MG63 (cell line): ENCODE results near the gene OVOL2. TPM values are rescaled to one million over a fixed set of nuclear protein-coding genes. Genes with fewer than 3 reads are reported as not detected.
"Not testable (repeated sequence)": the region's sequence is repeated elsewhere in the genome, so short reads cannot be mapped to it uniquely, and the experiment has no call there.

Experiments used
- DNase-seq: peaks from one replicate; pipeline ENCODE4 v3.0.0-alpha.2; 2020
- H3K27me3 ChIP-seq: fragments of 250-450 bp; sonication (Bioruptor Pico); 2 replicates; pipeline ENCODE4 v1.5.1; 2020; ENCODE audit warnings: mild to moderate bottlenecking, moderate library complexity
- H3K36me3 ChIP-seq: fragments of 250-450 bp; sonication (Bioruptor Pico); 2 replicates; pipeline ENCODE4 v1.5.1; 2020; ENCODE audit warnings: mild to moderate bottlenecking, moderate library complexity
- H3K4me3 ChIP-seq: fragments of 250-450 bp; sonication (Bioruptor Pico); 2 replicates; pipeline ENCODE4 v1.5.1; 2020; ENCODE audit warnings: mild to moderate bottlenecking, moderate library complexity
- H3K9me3 ChIP-seq: fragments of 250-450 bp; sonication (Bioruptor Pico); 2 replicates; pipeline ENCODE4 v1.5.1; 2020; ENCODE audit warnings: mild to moderate bottlenecking, moderate library complexity
- total RNA-seq: library from RNA; depleted of rRNA; stranded (reverse); fragments of >200 nt; shearing (Covaris generic); gene quantifications from 2 replicates; pipeline ENCODE4 v1.2.3, GENCODE V29; 2014; ENCODE audit warnings: low replicate concordance

The OVOL2 gene
- total RNA-seq, 1 experiment from 2014 or later, result not detected

- Histone ChIP-seq H3K27me3 (no peaks in the 10 kb centered on the region), H3K36me3 (no peaks in the 10 kb centered on the region), H3K4me3 (no peak overlapping the region), H3K9me3 (no peaks in the 10 kb centered on the region)
- no peak for DNase-seq
These were observed 25.7 kb downstream of the OVOL2 start for GRCh38 chr20:18031888-18032509.

- Histone ChIP-seq H3K27me3 (no peaks in the 10 kb centered on the region), H3K9me3 (no peaks in the 10 kb centered on the region), H3K36me3 (no peaks in the 10 kb centered on the region), H3K4me3 (no peak overlapping the region)
- no peak for DNase-seq
These were observed 26.7 kb downstream of the OVOL2 start for GRCh38 chr20:18031050-18031449.

GRCh38 chr20:18030020-18030419 is 27.7 kb downstream of the OVOL2 start:
- DNase-seq, result no peak
- H3K36me3 ChIP-seq, result no peaks in the 10 kb centered on the region
- H3K9me3 ChIP-seq, result no peaks in the 10 kb centered on the region
- H3K4me3 ChIP-seq, result no peak overlapping the region
- no peaks in the 10 kb centered on the region for H3K27me3 ChIP-seq

- not testable (repeated sequence) for DNase-seq, H3K4me3 ChIP-seq, H3K9me3 ChIP-seq, H3K27me3 ChIP-seq, H3K36me3 ChIP-seq
These were observed 30.7 kb downstream of the OVOL2 start for GRCh38 chr20:18027011-18027410.

GRCh38 chr20:18024606-18025127 is 33.0 kb downstream of the OVOL2 start:
- Histone ChIP-seq H3K36me3 (no peaks in the 10 kb centered on the region), H3K4me3 (no peak overlapping the region), H3K27me3 (no peaks in the 10 kb centered on the region), H3K9me3 (no peaks in the 10 kb centered on the region)
- DNase-seq, result no peak

- Histone ChIP-seq H3K4me3 (no peak overlapping the region), H3K27me3 (no peaks in the 10 kb centered on the region), H3K36me3 (no peaks in the 10 kb centered on the region), H3K9me3 (no peaks in the 10 kb centered on the region)
- DNase-seq, result no peak
These were observed 36.8 kb downstream of the OVOL2 start for GRCh38 chr20:18020931-18021330.

GRCh38 chr20:18019068-18019467 is 38.6 kb downstream of the OVOL2 start:
- H3K36me3 ChIP-seq, result no peaks in the 10 kb centered on the region
- H3K9me3 ChIP-seq, result no peaks in the 10 kb centered on the region
- no peaks in the 10 kb centered on the region for H3K27me3 ChIP-seq
- DNase-seq, result no peak
- H3K4me3 ChIP-seq, result no peak overlapping the region

- Histone ChIP-seq H3K4me3 (no peak overlapping the region), H3K27me3 (no peaks in the 10 kb centered on the region), H3K36me3 (no peaks in the 10 kb centered on the region), H3K9me3 (no peaks in the 10 kb centered on the region)
- DNase-seq, result no peak
These were observed 39.6 kb downstream of the OVOL2 start for GRCh38 chr20:18018100-18018499.

GRCh38 chr20:18016772-18017171 is 40.9 kb downstream of the OVOL2 start:
- H3K9me3 ChIP-seq, result no peaks in the 10 kb centered on the region
- H3K4me3 ChIP-seq, result no peak overlapping the region
- no peaks in the 10 kb centered on the region for H3K27me3 ChIP-seq
- H3K36me3 ChIP-seq, result no peaks in the 10 kb centered on the region
- DNase-seq, result no peak

GRCh38 chr20:18014411-18014810 is 43.3 kb downstream of the OVOL2 start:
- Histone ChIP-seq H3K9me3 (no peaks in the 10 kb centered on the region), H3K4me3 (no peak overlapping the region), H3K36me3 (no peaks in the 10 kb centered on the region), H3K27me3 (no peaks in the 10 kb centered on the region)
- DNase-seq, result no peak

GRCh38 chr20:18012901-18013300 is 44.8 kb downstream of the OVOL2 start:
- Histone ChIP-seq H3K9me3 (no peaks in the 10 kb centered on the region), H3K36me3 (no peaks in the 10 kb centered on the region), H3K4me3 (no peak overlapping the region), H3K27me3 (no peaks in the 10 kb centered on the region)
- no peak for DNase-seq

GRCh38 chr20:18011951-18012645 is 45.6 kb downstream of the OVOL2 start:
- no peaks in the 10 kb centered on the region for H3K9me3 ChIP-seq
- no peak for DNase-seq
- no peak overlapping the region for H3K4me3 ChIP-seq
- H3K36me3 ChIP-seq, result no peaks in the 10 kb centered on the region
- H3K27me3 ChIP-seq, result no peaks in the 10 kb centered on the region

- no peaks in the 10 kb centered on the region for H3K36me3 ChIP-seq
- H3K4me3 ChIP-seq, result no peak overlapping the region
- no peaks in the 10 kb centered on the region for H3K9me3 ChIP-seq
- DNase-seq, result no peak
- H3K27me3 ChIP-seq, result no peaks in the 10 kb centered on the region
These were observed 46.2 kb downstream of the OVOL2 start for GRCh38 chr20:18011482-18011881.

- H3K9me3 ChIP-seq, result no peaks in the 10 kb centered on the region
- no peak overlapping the region for H3K4me3 ChIP-seq
- H3K27me3 ChIP-seq, result no peaks in the 10 kb centered on the region
- H3K36me3 ChIP-seq, result no peaks in the 10 kb centered on the region
- no peak for DNase-seq
These were observed 48.6 kb downstream of the OVOL2 start for GRCh38 chr20:18009116-18009515.

- H3K36me3 ChIP-seq, result no peaks in the 10 kb centered on the region
- DNase-seq, result peak; percentile 6
- no peak overlapping the region for H3K4me3 ChIP-seq
These were observed 50.0 kb downstream of the OVOL2 start for GRCh38 chr20:18007534-18008292.

GRCh38 chr20:18006684-18007083 is 51.0 kb downstream of the OVOL2 start:
- DNase-seq, result no peak

More at GRCh38 chr20:18007534-18008292, 50.0 kb downstream of the OVOL2 start:
- Histone ChIP-seq H3K27me3 (no peaks in the 10 kb centered on the region), H3K9me3 (no peaks in the 10 kb centered on the region)

GRCh38 chr20:18005990-18006364 is 51.7 kb downstream of the OVOL2 start:
- Histone ChIP-seq H3K4me3 (no peak overlapping the region), H3K27me3 (no peaks in the 10 kb centered on the region), H3K36me3 (no peaks in the 10 kb centered on the region), H3K9me3 (no peaks in the 10 kb centered on the region)
- no peak for DNase-seq

More at GRCh38 chr20:18006684-18007083, 51.0 kb downstream of the OVOL2 start:
- Histone ChIP-seq H3K36me3 (no peaks in the 10 kb centered on the region), H3K4me3 (no peak overlapping the region), H3K27me3 (no peaks in the 10 kb centered on the region), H3K9me3 (no peaks in the 10 kb centered on the region)
